PC-3 (cell line): ENCODE results near the gene DCTN3. TPM values are rescaled to one million over a fixed set of nuclear protein-coding genes. Genes with fewer than 3 reads are reported as not detected.

Experiments
- ATAC-seq: fragments of 200-7000 bp; cut with Tn5 transposase; 2 replicates; pipeline ENCODE4 v1.9.1; 2020; ENCODE audit warnings: mild to moderate bottlenecking, moderate library complexity
- BruUV-seq: library from RNA; stranded (reverse); fragments of 400-500 nt; replicated peaks from 2 replicates; lab custom pipeline; 2021; lab: Mats Ljungman, UMichigan
- CTCF ChIA-PET: fragments of 300-600 bp; sonication (Branson Sonifier 250); formaldehyde crosslinking; loops from one replicate; lab custom pipeline; 2022; ENCODE audit warnings: antibody characterized with exemption; lab: Charles Lee
- POLR2A ChIA-PET: fragments of 300-600 bp; sonication (Branson Sonifier 250); formaldehyde crosslinking; loops from one replicate; lab custom pipeline; 2022; ENCODE audit warnings: antibody characterized with exemption; ENCODE audit not compliant: unreplicated experiment; lab: Charles Lee
- DNase-seq: peaks from one replicate; pipeline ENCODE4 v3.0.0-alpha.2; 2015
- H2AFZ ChIP-seq: fragments of 300-600 bp; sonication (generic); 2 replicates; pipeline ENCODE4 v1.6.0; 2016; ENCODE audit warnings: antibody characterized with exemption, low read length
- H3F3A ChIP-seq: fragments of 300-600 bp; sonication (generic); one replicate; pipeline ENCODE4 v1.6.0; 2017; ENCODE audit warnings: antibody characterized with exemption, low read length, control low read depth, mild to moderate bottlenecking; ENCODE audit not compliant: unreplicated experiment
- H3K27ac ChIP-seq: fragments of 300-600 bp; sonication (generic); 2 replicates; pipeline ENCODE4 v1.5.1; 2016; ENCODE audit warnings: mild to moderate bottlenecking, low read length
- H3K27me3 ChIP-seq: fragments of 300-600 bp; sonication (generic); 2 replicates; pipeline ENCODE4 v1.6.1; 2016; ENCODE audit warnings: low read length, mixed read lengths
- H3K36me3 ChIP-seq: fragments of 300-600 bp; sonication (generic); 2 replicates; pipeline ENCODE4 v1.6.1; 2016; ENCODE audit warnings: low read depth, mixed run types, low read length, mixed read lengths
- H3K4me1 ChIP-seq: fragments of 300-600 bp; sonication (generic); 2 replicates; pipeline ENCODE4 v1.5.1; 2016; ENCODE audit warnings: low read length; ENCODE audit not compliant: insufficient read depth
- H3K4me2 ChIP-seq: fragments of 300-600 bp; sonication (generic); 2 replicates; pipeline ENCODE4 v1.6.0; 2016; ENCODE audit warnings: low read length
- H3K4me3 ChIP-seq: fragments of 300-600 bp; sonication (generic); 2 replicates; pipeline ENCODE4 v1.5.1; 2016; ENCODE audit warnings: mild to moderate bottlenecking, low read length, mixed read lengths
- H3K79me2 ChIP-seq: fragments of 300-600 bp; sonication (generic); 2 replicates; pipeline ENCODE4 v1.6.1; 2017; ENCODE audit warnings: low read length, mixed read lengths
- H3K9ac ChIP-seq: fragments of 300-600 bp; sonication (generic); 2 replicates; pipeline ENCODE4 v1.6.0; 2016; ENCODE audit warnings: mild to moderate bottlenecking, low read length
- H3K9me2 ChIP-seq: fragments of 300-600 bp; sonication (generic); replicated peaks from 2 replicates; pipeline ENCODE4 v1.6.1; 2016; ENCODE audit warnings: mixed run types, low read length, mixed read lengths
- H3K9me3 ChIP-seq: fragments of 300-600 bp; sonication (generic); 2 replicates; pipeline ENCODE4 v1.6.1; 2016; ENCODE audit warnings: low read length, mixed read lengths
- H4K20me1 ChIP-seq: fragments of 300-600 bp; sonication (generic); 2 replicates; pipeline ENCODE4 v1.6.1; 2016; ENCODE audit warnings: low read length, mixed read lengths
- CTCF ChIP-seq: fragments of 300-600 bp; sonication (generic); conservative IDR thresholded peaks from 2 replicates; pipeline ENCODE4 v1.5.1; 2017; ENCODE audit warnings: antibody characterized with exemption, low read depth, mild to moderate bottlenecking, low read length
- EZH2 ChIP-seq: fragments of 300-600 bp; sonication (generic); IDR thresholded peaks from one replicate; pipeline ENCODE4 v1.6.1; 2017; ENCODE audit warnings: antibody characterized with exemption, mild to moderate bottlenecking, low read length; ENCODE audit not compliant: unreplicated experiment
- EZH2phosphoT487 ChIP-seq: fragments of 300-600 bp; sonication (generic); IDR thresholded peaks from 2 replicates; pipeline ENCODE4 v1.6.1; 2018; ENCODE audit warnings: mild to moderate bottlenecking, antibody characterized with exemption, low read length, borderline replicate concordance
- intact Hi-C: fragments of 100-400 bp; cut with micrococcal nuclease; formaldehyde crosslinking; loops from 2 replicates; pipeline ENCODE4 v1.9.0; 2023
- total RNA-seq: library from RNA; depleted of rRNA; stranded (reverse); fragments of >200 nt; gene quantifications from 2 replicates; pipeline ENCODE4 v1.2.3, GENCODE V29; 2014

The DCTN3 gene
- total RNA-seq, 1 experiment from 2014 or later = 102 TPM

GRCh38 chr9:34654323-34655051, 34.2 kb upstream of the DCTN3 start:
- DNase-seq (no peak), ATAC-seq (no peak)
- H3K4me1 ChIP-seq = peaks cover 18% of the 10 kb centered on the region; the same call in 1 of the 2 replicates
- no peaks in the 10 kb centered on the region for H3K9me3 ChIP-seq
- H3K27ac ChIP-seq = no peak overlapping the region
- TF ChIP-seq EZH2phosphoT487 (no peak), EZH2 (no peak), CTCF (no peak)
- no peaks in the 10 kb centered on the region for H3K36me3 ChIP-seq
- POLR2A ChIA-PET = no interaction called here
- no peaks in the 10 kb centered on the region for H3K9me2 ChIP-seq
- H2AFZ ChIP-seq = no peak overlapping the region
- H3K79me2 ChIP-seq = no peaks in the 10 kb centered on the region
- intact Hi-C loops = no loop called here
- CTCF ChIA-PET = no interaction called here
- H3K9ac ChIP-seq = no peak overlapping the region
- H3F3A ChIP-seq = no peaks in the 10 kb centered on the region
- H3K27me3 ChIP-seq = no peaks in the 10 kb centered on the region
- H3K4me2 ChIP-seq = no peak overlapping the region
- no peaks in the 10 kb centered on the region for H4K20me1 ChIP-seq
- BruUV-seq = no TSS peak
- no peak overlapping the region for H3K4me3 ChIP-seq

GRCh38 chr9:34653151-34654072, 33.1 kb upstream of the DCTN3 start:
- CTCF ChIA-PET = no interaction called here
- intact Hi-C loops = no loop called here
- no peaks in the 10 kb centered on the region for H3K9me3 ChIP-seq
- H4K20me1 ChIP-seq = no peaks in the 10 kb centered on the region
- peak overlapping the region; percentile 89; the same call in 1 of the 2 replicates for H3K4me2 ChIP-seq
- no peak for ATAC-seq
- H3K27me3 ChIP-seq = no peaks in the 10 kb centered on the region
- H3K27ac ChIP-seq = no peak overlapping the region
- no peaks in the 10 kb centered on the region for H3K79me2 ChIP-seq
- DNase-seq = no peak
- no peaks in the 10 kb centered on the region for H3K9me2 ChIP-seq
- H3K36me3 ChIP-seq = no peaks in the 10 kb centered on the region
- no peaks in the 10 kb centered on the region for H3F3A ChIP-seq
- POLR2A ChIA-PET = no interaction called here
- no peak overlapping the region for H3K4me3 ChIP-seq
- peaks cover 15% of the 10 kb centered on the region; the same call in 1 of the 2 replicates for H3K4me1 ChIP-seq
- H3K9ac ChIP-seq = no peak overlapping the region
- no TSS peak for BruUV-seq
- no peak for TF ChIP-seq CTCF
- TF ChIP-seq EZH2phosphoT487 = no peak
- no peak for TF ChIP-seq EZH2
- no peak overlapping the region for H2AFZ ChIP-seq
